Activated CD4-positive, alpha-beta T cell treated with anti-CD3 and anti-CD28 coated beads, Interleukin-2, amount 50 U/mL, for 1 hour (primary cell): Measurements from ENCODE around the gene LRRC2.
"Not testable (repeated sequence)": the region's sequence is repeated elsewhere in the genome, so short reads cannot be mapped to it uniquely, and the experiment has no call there.

Experiments used
- DNase-seq: peaks from one replicate; pipeline ENCODE4 v3.0.0-alpha.2; 2020

Gene LRRC2

DNA sequence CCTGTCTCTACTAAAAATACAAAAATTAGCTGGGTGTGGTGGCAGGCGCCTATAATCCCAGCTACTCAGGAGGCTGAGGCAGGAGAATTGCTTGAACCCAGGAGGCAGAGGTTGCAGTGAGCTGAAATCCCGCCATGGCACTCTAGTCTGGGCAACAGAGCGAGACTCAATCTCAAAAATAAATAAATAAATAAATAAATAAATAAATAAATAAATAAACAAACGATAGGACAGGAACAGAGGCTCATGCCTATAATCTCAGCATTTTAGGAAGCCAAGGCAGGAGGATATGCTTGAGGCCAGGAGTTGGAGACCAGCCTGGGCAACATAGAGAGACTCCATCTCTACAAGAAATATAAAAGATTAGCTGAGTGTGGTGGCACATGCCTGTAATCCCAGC is 43.9 kb downstream of the LRRC2 start:
- not testable (repeated sequence) for DNase-seq

DNA sequence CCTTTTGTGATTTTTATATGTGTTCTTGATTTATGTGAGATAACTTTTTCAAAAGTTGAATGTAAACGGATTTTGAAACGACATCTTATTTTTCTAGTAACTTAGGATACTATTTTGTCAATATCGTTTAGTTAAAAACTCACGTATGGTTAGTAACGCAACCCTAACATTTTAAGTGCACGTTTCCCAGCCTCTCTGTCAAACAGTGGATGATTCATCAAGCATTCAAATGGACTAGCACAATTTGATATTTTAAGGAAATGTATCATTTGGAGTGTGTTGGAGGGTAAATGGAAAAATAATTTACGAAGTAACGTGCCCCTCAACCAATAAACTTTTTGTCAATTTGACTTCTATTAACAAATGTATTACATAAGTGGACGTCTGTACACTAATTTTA is 45.0 kb downstream of the LRRC2 start:
- no peak for DNase-seq

DNA sequence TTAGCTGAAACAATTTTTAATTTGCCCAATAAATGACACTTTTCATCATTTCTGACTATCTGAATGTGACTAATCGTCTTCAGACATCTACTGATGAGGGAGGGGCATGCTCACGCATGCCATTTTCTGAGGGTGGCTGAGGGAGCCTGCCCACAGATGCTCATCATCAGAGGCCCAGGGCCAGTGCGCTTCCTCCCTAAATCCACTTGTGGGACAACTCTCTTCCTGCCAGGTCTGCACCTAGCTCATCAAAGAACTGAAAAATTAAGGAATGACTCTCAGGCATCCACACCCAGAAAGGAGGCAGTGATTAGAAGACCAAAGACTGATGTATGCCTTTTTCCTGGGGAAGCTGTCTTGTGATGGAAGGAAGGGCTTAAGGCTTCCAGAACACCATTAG is 45.6 kb downstream of the LRRC2 start:
- DNase-seq: no peak

DNA sequence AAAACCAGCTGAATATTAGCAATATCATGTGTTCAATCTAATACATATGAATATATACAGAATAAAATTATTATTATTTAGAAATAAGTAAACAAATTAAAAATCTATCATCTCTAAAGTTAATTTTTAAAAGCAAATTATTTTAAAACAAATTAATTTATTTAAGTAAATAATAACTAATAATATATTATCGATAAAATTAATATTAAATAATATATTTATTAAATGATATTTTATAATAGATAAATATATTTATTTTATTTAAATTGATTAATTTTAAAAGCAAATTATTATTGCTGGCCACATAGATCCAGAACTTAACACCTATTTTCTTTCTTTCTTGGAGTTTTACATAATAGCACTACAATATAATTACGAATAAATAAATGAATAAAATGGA is 46.1 kb downstream of the LRRC2 start:
- no peak for DNase-seq

DNA sequence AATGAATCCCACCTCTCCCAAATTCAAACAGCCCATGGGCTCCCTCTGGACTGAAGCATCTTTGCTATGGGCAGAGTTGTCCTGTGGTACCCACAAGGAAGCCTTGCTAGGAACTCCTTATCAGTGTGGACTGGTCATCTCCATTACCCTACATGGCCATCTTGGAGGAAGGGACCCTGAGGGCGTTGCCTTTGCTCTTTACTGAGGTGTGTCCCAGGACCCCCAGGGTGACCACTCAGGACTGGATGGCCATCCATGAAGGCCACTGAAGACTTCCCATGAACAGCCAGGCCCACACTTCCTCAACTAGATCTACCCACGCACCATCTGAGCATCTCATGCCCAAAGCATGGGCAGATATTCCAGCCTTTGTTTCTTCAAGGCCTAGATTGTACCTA is 48.3 kb downstream of the LRRC2 start:
- no peak for DNase-seq

DNA sequence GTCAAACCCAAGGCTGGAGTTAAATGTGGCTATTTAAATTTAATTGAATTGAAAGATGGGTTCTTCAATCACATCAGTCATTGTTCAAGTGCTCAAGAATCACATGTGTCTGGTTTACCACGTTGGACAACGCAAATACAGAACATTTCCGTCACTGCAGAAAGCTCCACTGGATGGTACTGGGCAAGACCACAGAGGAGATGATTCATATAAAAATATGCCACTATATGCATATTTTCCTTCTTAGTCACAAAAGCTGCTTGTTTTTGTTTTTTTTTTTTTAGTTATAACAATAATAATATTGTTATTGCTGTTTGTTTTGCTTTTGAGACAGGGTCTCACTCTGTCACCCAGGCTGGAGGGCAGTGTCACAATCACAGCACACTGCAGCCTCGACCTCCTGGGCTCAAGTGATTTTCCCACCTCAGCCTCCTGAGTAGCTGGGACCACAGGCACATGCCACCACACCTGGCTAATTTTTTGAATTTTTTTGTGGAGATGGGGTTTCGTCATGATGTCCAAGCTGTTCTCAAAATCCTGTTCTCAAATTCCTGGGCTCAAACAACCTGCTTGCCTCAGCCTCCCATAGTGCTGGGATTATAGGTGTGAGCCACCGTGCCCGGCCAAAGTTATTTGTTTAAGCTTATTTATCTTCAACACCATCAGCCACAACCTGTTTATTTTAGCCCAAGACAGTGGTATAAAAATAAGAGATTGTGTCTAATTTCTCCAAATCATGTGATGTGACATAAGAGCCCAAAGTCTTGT is 48.9 kb downstream of the LRRC2 start:
- no peak for DNase-seq

DNA sequence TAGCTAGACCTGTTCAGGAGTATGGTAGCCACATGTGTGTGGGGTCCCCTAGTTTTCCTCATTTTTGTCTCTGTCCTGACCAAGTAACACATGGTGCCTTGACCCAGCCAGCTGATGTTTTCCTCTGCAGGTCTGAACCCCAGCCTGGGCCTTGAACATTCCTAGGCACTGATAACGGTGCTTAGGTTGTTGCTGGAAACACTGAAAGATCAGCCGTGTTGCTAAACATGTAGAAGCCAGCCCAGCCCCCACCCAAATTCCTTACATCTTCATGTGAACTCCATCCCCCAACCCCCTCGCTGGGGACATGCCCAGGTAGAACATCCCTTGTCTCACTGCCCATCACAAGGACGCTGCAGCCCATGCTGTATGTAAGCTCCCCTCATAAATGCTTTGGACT is 49.6 kb downstream of the LRRC2 start:
- no peak for DNase-seq

DNA sequence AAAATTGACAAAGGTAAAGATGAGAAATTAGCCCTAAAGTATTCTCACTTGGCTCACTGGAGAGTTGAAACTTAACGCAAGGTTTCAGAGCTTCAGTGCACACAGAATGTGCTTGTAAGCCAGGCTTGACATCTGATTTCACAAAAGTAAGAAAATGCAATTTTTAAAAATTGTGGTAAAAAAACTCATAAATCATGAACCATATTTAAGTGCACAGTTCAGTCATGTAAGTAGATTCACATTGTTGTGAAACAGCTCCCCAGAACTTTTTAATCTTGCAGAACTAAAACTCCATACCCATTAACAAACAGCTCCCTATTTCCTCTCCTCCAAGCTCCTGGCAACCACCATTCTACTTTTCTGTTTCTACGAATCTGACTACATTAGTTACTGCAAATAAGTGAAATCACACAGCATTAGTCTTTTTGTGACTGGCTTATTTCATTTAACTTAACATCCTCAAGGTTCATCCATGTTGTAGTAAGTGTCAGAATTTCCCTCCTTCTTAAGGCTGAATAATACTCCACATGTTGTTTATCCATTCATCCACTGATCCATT is 53.8 kb downstream of the LRRC2 start:
- no peak for DNase-seq

DNA sequence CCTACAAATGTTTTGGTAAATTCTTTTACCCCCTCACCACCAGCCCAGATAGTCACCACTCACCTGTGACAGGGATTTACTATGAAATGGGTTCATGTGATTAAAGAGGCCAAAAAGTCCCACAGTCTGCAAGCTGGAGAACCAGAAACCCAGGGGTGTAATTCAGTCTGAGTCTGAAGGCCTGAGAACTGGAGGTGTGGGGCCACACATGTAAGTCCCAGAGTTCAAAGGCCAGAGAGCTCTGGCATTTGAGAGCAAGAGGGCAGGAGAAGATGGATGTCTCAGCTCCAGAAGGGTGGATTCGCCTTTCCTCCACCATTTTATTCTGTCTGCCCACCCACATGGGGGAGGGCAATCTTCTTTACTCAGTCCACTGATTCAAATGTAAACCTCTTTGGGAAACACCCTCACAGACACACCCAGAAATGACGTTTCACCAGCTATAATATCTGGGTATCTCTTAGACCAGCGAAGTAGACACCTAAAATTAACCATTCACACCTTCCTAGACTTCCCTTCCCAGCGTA is 56.4 kb downstream of the LRRC2 start:
- DNase-seq: no peak

DNA sequence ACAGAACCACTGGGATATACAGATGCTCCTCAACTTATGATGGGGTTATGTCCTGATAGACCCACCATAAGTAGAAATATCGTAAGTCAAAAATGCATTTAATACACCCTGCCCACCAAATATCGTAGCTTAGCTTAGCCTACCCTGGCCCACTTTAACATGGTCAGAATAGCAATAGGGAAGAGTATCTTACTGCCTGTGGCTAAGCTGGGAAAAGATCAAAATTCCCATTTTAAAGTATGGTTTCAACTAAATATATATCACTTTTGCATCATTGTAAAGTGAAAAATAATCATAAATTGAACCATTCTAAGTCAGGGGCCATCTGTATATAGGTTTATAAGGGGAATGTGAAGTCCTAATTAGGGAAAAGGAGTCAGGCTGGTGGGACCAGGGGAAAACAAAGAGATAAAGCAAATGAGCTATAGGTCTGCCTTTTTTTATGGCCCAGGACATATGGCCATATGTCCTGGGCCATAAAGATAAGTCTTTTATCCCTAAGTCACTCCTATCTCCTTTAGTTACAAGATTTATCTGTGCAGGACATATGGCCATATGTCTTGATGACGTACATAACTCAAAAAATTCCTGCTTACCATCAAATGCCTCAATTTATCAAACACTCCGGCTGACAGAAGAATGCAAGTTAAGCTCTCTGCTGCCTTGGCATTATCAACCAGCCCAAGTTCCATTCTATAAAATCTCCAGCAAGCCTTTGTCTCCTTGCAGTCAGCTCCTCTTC is 57.1 kb downstream of the LRRC2 start:
- no peak for DNase-seq

DNA sequence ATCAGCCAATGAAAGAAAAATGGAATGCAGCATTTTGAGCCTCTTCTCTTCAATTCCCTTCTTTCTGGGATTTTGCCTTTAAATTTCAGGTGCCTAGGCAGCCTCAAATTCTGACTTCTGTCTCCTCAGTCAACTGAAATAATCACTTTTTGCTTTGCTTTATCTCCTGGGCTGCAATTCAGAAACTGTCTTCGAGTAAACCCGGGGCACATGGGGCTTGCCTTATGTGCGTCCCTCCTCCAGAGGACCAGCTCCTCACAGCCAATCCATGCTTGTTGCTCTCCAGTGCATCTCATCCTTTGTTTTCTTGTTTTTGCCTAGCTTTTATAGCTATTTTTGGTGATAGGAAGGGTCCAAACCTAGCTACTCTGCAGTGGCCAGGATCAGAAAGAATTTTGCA is 59.6 kb downstream of the LRRC2 start:
- DNase-seq: no peak

DNA sequence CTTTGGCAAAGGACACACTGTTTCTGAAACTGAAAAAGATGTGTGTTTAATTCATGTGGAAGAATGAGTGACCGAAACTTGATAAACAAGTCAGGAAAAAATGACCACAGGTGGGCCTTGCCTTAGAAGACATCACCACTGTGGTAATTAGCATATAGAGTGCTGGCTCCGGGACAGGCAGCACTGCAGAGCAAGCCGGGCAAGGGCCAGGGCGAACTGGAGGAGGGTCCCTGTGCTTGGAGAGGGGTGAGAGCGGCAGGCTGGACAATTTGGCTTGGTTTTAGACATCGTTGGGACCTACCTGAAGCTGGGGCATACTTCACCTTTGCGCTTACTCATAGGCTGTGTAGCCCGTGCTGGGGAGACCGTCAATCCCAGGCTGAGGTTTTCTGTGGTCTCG is 60.1 kb downstream of the LRRC2 start:
- no peak for DNase-seq

DNA sequence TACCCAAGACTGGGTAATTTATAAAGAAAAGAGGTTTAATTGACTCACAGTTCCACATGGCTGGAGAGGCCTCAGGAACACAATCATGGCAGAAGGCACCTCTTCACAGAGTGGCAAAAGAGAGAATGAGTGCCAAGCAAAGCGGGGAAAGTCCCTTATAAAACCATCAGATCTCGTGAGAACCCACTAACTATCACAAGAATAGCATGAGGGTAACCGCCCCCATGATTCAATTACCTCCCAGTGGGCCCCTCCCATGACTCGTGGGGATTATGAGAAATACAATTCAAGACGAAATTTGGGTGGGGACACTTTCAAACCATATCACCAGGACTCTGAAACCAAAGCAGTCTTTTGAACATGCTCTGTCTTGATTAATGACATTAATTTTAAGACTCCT is 61.3 kb downstream of the LRRC2 start:
- no peak for DNase-seq

DNA sequence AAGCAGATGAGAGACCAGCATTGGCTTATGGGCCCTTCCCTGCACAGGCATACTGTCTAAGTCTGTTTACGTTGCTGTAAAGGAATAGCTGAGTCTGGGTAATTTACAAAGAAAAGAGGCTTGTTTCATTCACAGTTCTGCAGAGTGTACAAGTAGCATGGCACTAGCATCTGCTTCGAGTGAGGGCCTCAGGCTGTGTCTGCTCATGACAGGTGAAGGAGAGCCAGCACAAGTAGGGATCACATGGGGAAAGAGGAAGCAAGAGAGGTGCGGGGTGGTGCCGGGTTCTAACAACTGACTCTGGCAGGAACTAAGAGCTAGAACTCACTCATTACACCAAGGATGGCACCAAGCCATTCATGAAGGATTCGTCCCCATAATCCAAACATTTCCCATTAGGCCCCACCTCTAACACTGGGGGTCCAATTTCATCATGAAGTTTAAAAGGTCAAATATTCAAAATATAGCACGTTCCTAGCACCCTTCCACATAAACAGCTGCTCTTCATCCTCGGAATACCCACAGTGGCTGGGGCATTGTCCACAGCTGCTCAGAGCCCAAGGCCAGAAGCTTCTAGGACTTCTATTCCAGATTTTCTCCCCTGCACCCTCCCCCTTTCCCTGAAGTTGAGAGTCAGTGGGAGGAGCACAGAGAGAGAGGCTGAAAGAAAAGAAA is 62.8 kb downstream of the LRRC2 start:
- DNase-seq: no peak

DNA sequence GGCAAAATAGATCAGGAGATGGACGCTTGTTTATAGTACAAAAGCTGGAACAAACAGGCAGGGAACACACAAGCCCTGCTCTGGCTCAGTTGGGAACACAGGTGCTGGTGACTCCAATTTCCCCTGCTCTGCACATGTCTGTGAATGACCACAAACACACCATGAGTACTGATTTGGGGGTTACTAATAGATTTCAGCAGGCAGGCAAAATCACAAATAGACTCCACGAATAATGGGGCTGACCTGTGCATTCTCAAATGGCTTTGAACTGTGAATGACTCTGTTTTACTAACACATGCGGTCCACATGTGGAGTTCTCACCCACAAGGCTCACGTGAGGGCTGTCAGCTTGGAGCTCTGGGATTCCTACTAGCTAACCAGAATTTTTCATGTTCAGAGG is 64.4 kb downstream of the LRRC2 start:
- no peak for DNase-seq

DNA sequence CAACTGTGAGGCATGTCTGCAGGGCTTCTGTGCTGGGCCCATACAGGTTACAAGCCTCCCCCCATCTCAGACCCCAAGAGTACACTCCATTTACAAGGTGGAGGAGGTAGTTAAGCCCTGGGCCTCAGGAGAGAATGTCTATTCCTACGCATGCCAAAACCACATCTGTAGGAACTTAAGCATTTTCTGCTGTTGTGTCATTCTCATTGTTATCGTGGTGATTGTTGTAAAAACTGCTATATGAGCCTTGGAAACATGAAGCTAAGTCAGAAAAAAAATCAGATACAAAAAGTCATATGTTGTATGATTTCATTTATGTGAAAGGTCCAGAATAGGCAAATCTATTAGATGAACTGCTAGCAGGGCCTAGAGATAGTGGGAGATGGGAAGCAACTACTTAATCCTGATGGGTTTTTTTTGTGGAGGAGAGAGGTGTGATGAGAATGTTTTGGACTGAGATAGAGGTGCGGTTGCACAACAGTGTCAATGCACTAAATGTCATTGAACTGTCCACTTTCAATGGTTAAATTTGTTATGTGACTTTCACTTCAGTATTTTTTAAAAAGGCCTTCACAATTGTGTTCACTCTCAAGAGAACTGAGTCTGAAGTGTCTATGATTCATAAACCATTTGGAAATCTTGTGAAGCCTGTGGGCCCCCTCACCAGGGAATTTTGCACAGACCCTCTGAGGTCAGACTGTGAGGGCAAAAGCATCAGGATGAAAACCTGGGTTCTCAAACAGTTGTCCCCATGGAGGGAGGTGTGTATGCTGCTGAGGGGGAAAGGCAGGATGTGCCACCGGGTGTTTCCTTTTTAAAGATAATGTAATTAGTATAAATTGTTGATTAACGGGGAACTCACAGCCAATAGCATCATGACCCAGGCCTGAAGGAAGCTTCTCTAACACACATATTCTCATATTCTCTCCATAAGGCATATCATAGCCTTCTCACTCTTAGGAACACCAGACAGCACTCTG is 65.2 kb downstream of the LRRC2 start:
- DNase-seq: no peak

DNA sequence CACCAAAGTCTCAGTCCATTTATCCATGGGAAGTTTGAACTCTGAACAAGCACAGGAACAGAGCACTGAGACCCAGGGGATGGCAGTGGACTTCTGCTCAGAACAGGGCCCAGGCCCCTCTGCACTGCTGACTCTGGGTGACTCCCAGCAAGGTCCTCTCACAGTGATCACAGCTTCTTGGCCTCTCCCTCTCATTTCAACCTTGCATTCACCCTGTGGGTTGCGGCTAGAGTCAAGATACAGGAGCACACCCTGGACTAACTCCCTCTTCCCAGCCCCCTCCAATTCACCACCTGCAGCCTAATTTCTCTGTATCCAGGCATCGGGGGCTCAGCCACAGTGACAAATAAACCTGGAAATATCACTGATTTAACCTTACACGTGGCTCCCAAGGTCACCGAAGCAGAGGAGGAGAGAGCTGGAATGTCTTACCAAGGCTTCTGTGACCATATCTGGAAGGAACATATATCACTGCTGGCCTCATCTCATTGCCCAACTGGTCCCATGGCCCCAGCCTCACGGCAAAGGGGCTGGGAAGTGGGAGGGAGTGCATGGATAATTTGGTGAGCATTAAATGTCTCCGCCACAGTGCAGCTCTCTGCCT is 67.1 kb downstream of the LRRC2 start:
- no peak for DNase-seq

DNA sequence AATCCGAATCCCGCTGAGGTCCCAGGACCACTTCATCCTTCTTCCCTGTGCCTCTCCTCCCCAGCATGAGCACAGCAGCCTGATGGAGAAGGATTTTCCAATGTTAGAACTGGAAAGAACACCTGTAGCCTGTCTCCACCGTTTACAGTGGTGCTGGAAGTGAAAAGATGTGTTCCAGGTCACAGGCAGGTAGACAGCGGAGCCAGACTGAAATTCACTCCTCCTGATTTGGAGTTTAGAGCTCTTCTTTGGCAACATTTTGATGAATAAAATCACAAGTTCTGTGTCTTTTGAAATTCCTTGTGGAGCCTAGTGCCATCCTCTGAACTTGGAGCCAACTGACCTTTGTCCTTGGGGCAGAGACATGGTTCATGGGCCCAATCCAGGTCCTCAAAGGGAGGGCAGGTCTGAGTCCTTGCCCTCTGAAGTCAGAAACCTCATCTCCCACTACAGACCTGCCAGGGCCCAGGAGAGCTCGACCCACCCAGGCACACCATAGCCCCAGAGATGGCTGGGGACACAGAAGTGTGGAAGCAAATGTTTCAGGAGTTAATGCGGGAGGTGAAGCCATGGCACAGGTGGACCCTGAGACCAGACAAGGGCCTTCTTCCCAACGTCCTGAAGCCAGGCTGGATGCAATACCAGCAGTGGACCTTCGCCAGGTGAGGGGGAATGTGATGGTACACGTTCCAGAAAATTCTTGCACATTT is 68.4 kb downstream of the LRRC2 start, which contains the start of gene RTP3:
Gene RTP3, plus strand, starts transcription at position 421 of the 710 bp plus-strand sequence. Its CDS starts 87 bp downstream, at position 508.
- DNase-seq: no peak

DNA sequence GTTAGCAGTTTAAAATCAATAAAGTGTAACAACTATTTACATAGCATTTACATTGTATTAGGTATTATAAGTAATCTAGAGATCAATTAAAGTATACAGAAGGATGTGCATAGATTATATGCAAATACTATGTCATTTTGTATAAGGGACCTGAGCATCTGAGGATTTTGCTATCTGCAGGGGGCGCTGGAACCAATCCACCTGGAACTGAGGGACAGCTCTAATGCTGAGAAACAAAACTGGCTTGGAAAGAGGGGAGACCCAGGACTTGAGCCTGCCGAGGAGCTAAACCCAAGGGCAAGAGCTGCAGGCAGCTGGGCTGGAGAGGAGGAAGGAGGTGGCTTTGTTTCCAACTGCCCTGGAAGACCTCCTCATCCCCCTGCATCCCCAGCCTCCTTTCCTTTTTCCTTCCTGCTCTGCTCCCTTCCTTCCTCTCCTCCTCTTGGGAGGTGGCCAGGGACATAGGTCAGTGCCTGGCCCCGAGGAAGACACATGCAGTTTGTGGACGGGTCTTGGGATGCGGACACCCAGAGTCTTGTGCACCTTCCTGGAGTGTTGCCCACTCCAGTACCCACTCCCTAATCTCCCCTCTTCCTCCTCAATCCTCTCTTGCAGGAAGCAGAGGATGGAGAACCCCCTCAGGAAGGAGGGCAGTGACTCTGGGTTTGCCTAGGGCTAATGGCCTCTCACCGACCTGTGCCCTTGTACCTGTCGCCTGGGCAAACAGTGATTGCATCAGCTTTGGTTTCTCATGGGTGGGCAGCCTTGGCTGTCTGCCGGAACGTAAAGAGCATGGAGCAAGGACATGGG is 69.2 kb downstream of the LRRC2 start:
- DNase-seq: peak; percentile 63

DNA sequence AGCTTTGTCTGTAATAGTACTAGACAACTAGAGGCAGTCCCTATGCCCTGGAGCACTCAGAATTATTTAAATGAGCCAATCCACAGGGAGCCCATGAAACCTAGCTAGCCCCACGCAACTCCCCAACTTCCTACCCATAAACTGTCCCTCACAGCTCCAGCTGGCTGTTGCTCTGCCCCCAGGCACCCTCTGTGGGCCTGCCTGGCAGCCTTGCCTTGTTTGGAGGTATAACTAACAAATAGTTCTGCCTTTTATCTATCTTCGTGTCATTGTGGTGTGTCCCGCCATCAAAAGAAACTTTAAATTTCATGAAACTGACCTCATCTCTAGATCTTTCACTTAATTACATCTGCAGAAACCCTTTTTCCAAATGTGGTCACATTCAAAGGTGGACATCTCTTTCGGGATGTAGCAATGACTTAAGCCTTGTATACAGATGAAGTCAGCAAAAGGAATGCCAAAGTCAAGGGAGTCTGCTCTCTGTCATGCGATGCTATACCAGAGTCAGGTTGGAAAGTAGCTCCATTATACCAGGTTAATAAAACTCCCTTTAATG is 70.1 kb downstream of the LRRC2 start:
- DNase-seq: no peak
